Fibroblast of mammary gland (primary cell): ENCODE data around the gene CYB5B.

Source experiments
- DNase-seq: peaks from one replicate; pipeline ENCODE4 v3.0.0-alpha.2; 2010; ENCODE audit warnings: low read depth
- H3K4me3 ChIP-seq: 2 replicates; pipeline ENCODE4 v1.5.1; 2011; ENCODE audit warnings: low read depth, mild to moderate bottlenecking, low read length, moderate library complexity; ENCODE audit not compliant: control insufficient read depth
- TF ChIP-seq, protein P1 (sequence below): conservative IDR thresholded peaks from 2 replicates; pipeline ENCODE4 v1.5.1; 2011; ENCODE audit warnings: low read depth, low read length, inconsistent platforms; ENCODE audit not compliant: control insufficient read depth, insufficient read depth

The CYB5B gene

DNA sequence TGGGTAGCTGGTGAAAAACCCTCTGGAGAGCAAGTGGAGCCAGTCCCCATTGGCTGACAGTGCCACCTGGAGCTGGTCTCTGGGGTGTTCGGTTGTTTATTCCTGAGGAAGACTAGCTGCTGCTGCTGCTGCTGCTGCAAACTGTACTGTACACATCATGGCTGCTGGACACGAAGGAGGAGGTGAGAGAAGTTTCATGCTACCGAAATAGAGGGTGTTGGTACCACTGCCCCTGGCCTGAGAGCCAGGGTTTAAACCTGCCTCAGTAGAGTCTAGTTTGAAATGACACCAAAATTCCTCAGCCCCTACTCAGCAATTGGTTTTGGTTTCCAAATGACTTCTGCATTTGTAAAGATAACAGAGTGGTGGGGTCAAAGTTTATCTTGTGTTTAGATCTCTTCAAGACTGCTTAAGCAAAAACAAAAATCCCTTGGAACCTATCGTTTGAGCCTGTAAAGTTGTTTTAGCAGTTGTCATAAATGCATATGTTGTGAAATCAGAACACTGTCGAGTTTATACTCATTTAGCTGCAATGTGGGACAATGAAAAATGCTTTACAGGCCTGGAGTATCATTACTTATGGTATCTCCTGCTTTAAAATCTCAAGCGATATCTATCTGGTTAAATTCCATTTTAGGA, 40.8 kb downstream of the CYB5B start:
- no peak for DNase-seq
- TF ChIP-seq, protein P1, sequence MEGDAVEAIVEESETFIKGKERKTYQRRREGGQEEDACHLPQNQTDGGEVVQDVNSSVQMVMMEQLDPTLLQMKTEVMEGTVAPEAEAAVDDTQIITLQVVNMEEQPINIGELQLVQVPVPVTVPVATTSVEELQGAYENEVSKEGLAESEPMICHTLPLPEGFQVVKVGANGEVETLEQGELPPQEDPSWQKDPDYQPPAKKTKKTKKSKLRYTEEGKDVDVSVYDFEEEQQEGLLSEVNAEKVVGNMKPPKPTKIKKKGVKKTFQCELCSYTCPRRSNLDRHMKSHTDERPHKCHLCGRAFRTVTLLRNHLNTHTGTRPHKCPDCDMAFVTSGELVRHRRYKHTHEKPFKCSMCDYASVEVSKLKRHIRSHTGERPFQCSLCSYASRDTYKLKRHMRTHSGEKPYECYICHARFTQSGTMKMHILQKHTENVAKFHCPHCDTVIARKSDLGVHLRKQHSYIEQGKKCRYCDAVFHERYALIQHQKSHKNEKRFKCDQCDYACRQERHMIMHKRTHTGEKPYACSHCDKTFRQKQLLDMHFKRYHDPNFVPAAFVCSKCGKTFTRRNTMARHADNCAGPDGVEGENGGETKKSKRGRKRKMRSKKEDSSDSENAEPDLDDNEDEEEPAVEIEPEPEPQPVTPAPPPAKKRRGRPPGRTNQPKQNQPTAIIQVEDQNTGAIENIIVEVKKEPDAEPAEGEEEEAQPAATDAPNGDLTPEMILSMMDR = no peak
- H3K4me3 ChIP-seq = no peak overlapping the region

DNA sequence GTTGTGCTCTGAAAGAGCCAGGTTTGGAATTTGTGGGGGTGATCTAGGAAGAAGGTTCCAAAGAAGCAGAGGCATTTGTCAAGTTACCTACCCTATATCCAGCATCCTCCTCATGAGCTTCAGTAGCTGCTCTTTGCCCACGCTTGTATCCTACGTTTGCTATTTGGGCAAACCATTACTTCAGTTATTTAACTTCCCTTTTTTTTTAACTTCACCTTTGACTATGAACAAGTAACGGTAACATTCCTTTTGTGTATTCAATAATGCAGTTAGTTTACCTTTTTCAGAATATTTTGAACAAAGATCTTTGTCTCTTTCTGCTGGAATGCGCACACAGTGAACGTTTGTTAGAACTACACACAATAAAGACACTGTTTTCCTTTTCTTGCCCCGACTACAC, 41.5 kb downstream of the CYB5B start:
- DNase-seq = no peak
- TF ChIP-seq, protein P1 = no peak
- no peak overlapping the region for H3K4me3 ChIP-seq

DNA sequence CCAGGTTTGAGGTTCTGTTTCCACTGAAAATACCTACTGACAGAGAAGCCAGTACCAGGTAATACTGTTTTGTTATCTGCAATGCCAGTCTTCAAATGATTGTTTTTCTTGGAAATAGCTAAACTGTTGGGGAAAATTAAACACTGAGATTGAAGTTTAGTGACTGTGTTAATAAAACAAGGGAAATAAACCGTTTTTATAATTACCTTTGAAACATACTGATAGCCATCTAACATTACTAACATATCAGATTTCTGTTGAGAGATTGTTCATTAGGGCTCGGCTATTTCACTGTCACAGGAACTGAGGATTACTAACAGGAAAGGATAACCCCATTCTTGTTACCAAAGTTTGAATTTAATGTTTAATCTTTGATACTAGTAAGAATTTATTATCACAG, 42.1 kb downstream of the CYB5B start:
- TF ChIP-seq, protein P1 = no peak
- H3K4me3 ChIP-seq = no peak overlapping the region
- DNase-seq = no peak

DNA sequence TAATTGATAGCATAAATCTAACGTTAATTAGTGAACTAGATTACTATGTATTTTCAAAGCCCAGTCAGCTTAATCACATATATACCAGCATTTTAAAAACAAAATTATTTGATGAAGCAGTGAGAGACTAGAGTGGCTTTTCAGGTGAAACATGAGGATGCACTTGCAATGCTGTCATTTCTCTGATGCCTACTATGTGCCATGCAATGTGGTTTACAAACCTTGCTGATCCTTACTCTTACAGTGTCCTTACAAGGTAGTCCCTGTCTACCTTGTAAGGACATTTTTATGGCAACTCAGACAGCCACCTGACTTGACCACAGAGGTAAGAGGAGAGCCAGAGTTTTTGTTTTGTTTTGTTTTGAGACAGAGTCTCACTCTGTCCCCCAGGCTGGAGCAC, 42.7 kb downstream of the CYB5B start:
- TF ChIP-seq, protein P1 = no peak
- no peak overlapping the region for H3K4me3 ChIP-seq
- DNase-seq = no peak

DNA sequence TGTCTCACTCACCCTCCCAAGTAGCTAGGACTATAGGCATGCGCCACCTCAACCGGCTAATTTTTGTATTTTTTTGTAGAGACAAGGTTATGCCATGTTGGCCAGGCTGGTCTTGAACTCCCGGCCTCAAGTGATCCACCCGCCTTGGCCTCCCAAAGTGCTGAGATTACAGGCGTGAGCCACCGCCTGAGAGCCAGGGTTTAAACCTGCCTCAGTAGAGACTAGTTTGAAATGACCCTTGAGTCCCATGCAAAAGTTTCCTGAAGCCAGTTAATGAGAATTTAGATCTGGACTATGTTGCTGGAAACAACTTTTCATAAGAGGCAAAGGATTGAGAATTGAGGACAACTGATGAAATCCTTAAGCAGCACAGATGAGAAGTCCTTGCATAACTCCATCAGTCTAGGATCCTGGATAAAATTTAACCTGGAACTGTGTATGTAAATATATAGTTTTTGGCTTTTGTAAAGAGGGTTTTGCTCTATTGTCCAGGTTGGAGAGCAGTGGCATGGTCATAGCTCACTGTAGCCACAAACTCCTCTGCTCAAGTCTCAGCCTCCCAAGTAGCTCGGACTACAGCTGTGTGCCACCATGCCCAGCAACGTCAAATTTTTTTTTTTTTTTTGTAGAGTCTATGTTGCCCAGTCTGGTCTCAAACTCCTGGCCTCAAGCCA, 43.2 kb downstream of the CYB5B start:
- TF ChIP-seq, protein P1 = no peak
- no peak overlapping the region for H3K4me3 ChIP-seq
- DNase-seq = no peak

DNA sequence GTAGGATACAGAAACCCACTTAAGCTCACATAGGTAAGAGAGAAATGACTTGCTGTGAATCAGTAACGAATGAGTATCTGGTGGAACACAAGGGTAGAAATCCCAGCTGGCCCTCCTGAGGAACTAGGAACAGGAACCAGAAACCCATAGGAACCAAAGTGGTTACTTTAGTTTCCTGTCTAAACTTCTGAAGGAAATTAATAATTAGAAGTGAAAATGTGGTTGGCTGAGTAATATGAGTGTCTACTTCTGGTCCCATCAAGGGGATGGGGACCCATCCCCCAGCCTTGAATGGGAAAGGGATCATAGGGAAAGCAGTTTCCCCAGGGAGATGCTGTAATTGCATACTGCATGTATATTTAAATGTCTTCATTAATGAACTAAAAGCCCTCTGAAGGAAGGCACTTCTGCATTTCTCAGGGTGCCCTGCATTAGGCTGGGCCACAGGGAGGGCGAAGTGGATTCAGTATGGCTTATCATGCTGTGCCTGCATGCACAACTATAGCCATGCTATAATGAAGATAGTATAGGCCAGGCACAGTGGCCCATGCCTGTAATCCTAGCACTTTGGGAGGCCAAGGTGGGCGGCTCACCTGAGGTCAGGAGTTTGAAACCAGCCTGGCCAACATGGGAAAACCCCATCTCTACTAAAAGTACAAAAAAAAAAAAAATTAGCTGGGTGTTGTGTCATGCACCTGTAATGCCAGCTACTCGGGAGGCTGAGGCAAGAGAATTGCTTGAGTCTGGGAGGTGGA, 45.6 kb downstream of the CYB5B start:
- no peak overlapping the region for H3K4me3 ChIP-seq

More for the DNA sequence above, 45.6 kb downstream of the CYB5B start:
- TF ChIP-seq, protein P1 = no peak
- DNase-seq = no peak
